GM23338 (cell line): ENCODE measurements around the gene TXNDC17. TPM values are rescaled to one million over a fixed set of nuclear protein-coding genes. Genes with fewer than 3 reads are reported as not detected.

ENCODE experiments used
- ATAC-seq: fragments of 200-7000 bp; cut with Tn5 transposase; 3 replicates; pipeline ENCODE4 v1.9.1; 2020
- DNase-seq: peaks from one replicate; pipeline ENCODE4 v3.0.0-alpha.2; 2015; ENCODE audit warnings: low spot score
- H2AFZ ChIP-seq: fragments of 200-600 bp; sonication (generic); 2 replicates; pipeline ENCODE4 v1.8.0; 2016; ENCODE audit warnings: antibody characterized with exemption, mild to moderate bottlenecking, moderate library complexity
- H3F3A ChIP-seq: fragments of 200-600 bp; sonication (generic); replicated peaks from 2 replicates; pipeline ENCODE4 v1.8.0; 2017; ENCODE audit warnings: antibody characterized with exemption, mixed run types, low read depth
- H3K27ac ChIP-seq: fragments of 200-600 bp; sonication (generic); 2 replicates; pipeline ENCODE4 v1.6.1; 2016; ENCODE audit warnings: low read depth
- H3K27me3 ChIP-seq: fragments of 200-600 bp; sonication (generic); 2 replicates; pipeline ENCODE4 v1.8.0; 2016; ENCODE audit warnings: mild to moderate bottlenecking, mixed run types, moderate library complexity; ENCODE audit not compliant: insufficient read depth
- H3K36me3 ChIP-seq: fragments of 200-600 bp; sonication (generic); 2 replicates; pipeline ENCODE4 v1.8.0; 2016; ENCODE audit warnings: mild to moderate bottlenecking; ENCODE audit not compliant: insufficient read depth
- H3K4me1 ChIP-seq: fragments of 200-600 bp; sonication (generic); 2 replicates; pipeline ENCODE4 v1.8.0; 2016; ENCODE audit warnings: mild to moderate bottlenecking, moderate library complexity; ENCODE audit not compliant: insufficient read depth
- H3K4me2 ChIP-seq: fragments of 200-600 bp; sonication (generic); 2 replicates; pipeline ENCODE4 v1.7.1; 2017; ENCODE audit warnings: mixed run types
- H3K4me3 ChIP-seq: fragments of 200-600 bp; sonication (generic); 2 replicates; pipeline ENCODE4 v1.6.1; 2016; ENCODE audit warnings: mixed run types
- H3K79me2 ChIP-seq: fragments of 200-600 bp; sonication (generic); replicated peaks from 2 replicates; pipeline ENCODE4 v1.8.0; 2017; ENCODE audit warnings: mild to moderate bottlenecking; ENCODE audit not compliant: insufficient read depth
- H3K9me2 ChIP-seq: fragments of 200-600 bp; sonication (generic); 2 replicates; pipeline ENCODE4 v1.8.0; 2017; ENCODE audit not compliant: insufficient read depth
- H4K20me1 ChIP-seq: fragments of 200-600 bp; sonication (generic); replicated peaks from 2 replicates; pipeline ENCODE4 v1.8.0; 2017; ENCODE audit warnings: mild to moderate bottlenecking; ENCODE audit not compliant: insufficient read depth
- H3K27ac Mint-ChIP-seq: 2 replicates; pipeline ENCODE4 v1.8.0; 2020; ENCODE audit warnings: inconsistent platforms, mild to moderate bottlenecking, moderate library complexity, mixed read lengths
- H3K27me3 Mint-ChIP-seq: 3 replicates; pipeline ENCODE4 v1.8.0; 2022; ENCODE audit warnings: low read depth, mild to moderate bottlenecking, moderate library complexity, mixed read lengths, inconsistent platforms; ENCODE audit not compliant: insufficient read depth, poor library complexity
- H3K36me3 Mint-ChIP-seq: 3 replicates; pipeline ENCODE4 v1.8.0; 2021; ENCODE audit warnings: low read depth, mild to moderate bottlenecking, inconsistent platforms, moderate library complexity, mixed read lengths
- H3K4me1 Mint-ChIP-seq: 3 replicates; pipeline ENCODE4 v1.8.0; 2020; ENCODE audit warnings: mild to moderate bottlenecking, inconsistent platforms, mixed read lengths
- H3K4me3 Mint-ChIP-seq: 3 replicates; pipeline ENCODE4 v1.8.0; 2021; ENCODE audit warnings: moderate library complexity, mild to moderate bottlenecking, inconsistent platforms, mixed read lengths
- H3K9me3 Mint-ChIP-seq: 3 replicates; pipeline ENCODE4 v1.8.0; 2020; ENCODE audit warnings: moderate library complexity, mild to moderate bottlenecking, inconsistent platforms, mixed read lengths
- CREB1 ChIP-seq: fragments of 250-450 bp; sonication (Bioruptor Pico); IDR thresholded peaks from 2 replicates; pipeline ENCODE4 v1.5.0; 2020; ENCODE audit warnings: low read depth, mild to moderate bottlenecking, moderate library complexity
- JUNB ChIP-seq: IDR thresholded peaks from one replicate; pipeline ENCODE4 v1.6.1; 2016; ENCODE audit warnings: antibody characterized with exemption; ENCODE audit not compliant: unreplicated experiment
- NANOG ChIP-seq: IDR thresholded peaks from 2 replicates; pipeline ENCODE4 v1.6.1; 2016; ENCODE audit warnings: antibody characterized with exemption, borderline replicate concordance
- POLR2AphosphoS5 ChIP-seq: IDR thresholded peaks from 2 replicates; pipeline ENCODE4 v1.6.1; 2016; ENCODE audit warnings: antibody characterized with exemption, low read depth
- STAT1 ChIP-seq: IDR thresholded peaks from one replicate; pipeline ENCODE4 v1.6.1; 2016; ENCODE audit warnings: antibody characterized with exemption; ENCODE audit not compliant: unreplicated experiment
- long read RNA-seq: library from polyadenylated mRNA; unstranded; transcript quantifications from one replicate; pipeline ENCODE4 v2.0.0, GENCODE V29; 2020; ENCODE audit not compliant: unreplicated experiment
- polyA plus RNA-seq: library from polyadenylated mRNA; unstranded; fragments of >200 nt; fragmentation: Nextera tagmentation; extraction: Ambion mirVana; gene quantifications from 2 replicates; pipeline ENCODE4 v1.2.1, GENCODE V29; 2016
- total RNA-seq: library from RNA; depleted of rRNA; stranded (reverse); fragments of >200 nt; shearing (Covaris generic); gene quantifications from 2 replicates; pipeline ENCODE4 v1.2.3, GENCODE V29; 2014; rRNA removed
- TF ChIP-seq, protein P1 (sequence below): IDR thresholded peaks from 2 replicates; pipeline ENCODE4 v1.6.1; 2016; ENCODE audit warnings: antibody characterized with exemption
- TF ChIP-seq, protein P2 (sequence below): fragments of 250-450 bp; sonication (Bioruptor Pico); IDR thresholded peaks from 2 replicates; pipeline ENCODE4 v1.5.0; 2020; ENCODE audit warnings: mild to moderate bottlenecking, moderate library complexity

The TXNDC17 gene
- total RNA-seq = 197 and 202 TPM in 2 replicates
- 887 and 915 TPM in 2 replicates for polyA plus RNA-seq
- long read RNA-seq, transcript TXNDC17-202 (4 exons, 459 nt) = minor isoform, 8 of 120 reads
- long read RNA-seq, transcript TXNDC17-201 (4 exons, 2,219 nt) = major isoform, 106 of 120 reads
- long read RNA-seq, partial matches to known transcripts = 1 of 120 reads
- long read RNA-seq, other reads (novel, unspliced or antisense) = 4 of 120 reads

DNA sequence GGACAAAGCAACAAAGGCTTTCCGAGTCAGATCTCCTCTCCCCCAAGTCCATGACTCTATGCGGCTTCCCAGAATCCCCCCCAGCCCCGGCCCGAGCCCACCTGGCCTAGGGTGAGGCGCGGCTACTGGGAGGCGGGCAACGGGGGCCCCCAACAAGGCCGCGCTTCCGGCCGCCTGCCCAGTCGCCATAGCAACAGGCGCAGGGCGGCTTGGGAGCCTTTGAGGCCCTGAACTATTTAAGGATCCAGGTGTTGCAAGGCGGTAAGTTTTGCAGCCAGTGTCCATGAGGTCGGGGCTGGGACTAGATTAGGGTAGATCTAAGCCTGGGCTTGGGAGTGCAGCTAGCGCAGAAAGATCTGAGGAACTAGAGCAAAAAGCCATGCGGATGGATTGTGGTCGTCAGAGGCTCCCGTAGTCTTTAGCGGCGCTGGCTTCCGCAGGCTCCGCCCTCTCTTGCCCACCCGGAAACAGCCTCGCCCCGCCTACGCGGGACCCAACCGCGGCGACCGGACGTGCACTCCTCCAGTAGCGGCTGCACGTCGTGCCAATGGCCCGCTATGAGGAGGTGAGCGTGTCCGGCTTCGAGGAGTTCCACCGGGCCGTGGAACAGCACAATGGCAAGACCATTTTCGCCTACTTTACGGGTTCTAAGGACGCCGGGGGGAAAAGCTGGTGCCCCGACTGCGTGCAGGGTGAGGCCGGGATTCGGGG, at the start of gene TXNDC17, which contains the start of gene KIAA0753:
Gene TXNDC17, plus strand, starts transcription at position 525 of the 711 bp plus-strand sequence. Its CDS starts 23 bp downstream, at position 548.
Gene KIAA0753, minus strand, starts transcription at position 176 of the 711 bp plus-strand sequence. CDS start 5,608 bp downstream, outside the sequence.
- peaks cover 41% of the 10 kb centered on the region for H3K79me2 ChIP-seq
- Mint-ChIP-seq H3K27me3 (peaks cover 19% of the 10 kb centered on the region), H3K4me3 (peak within 1 kb of the TSS; percentile 91), H3K4me1 (peaks cover 18% of the 10 kb centered on the region), H3K36me3 (peaks cover 27% of the 10 kb centered on the region), H3K9me3 (no peaks in the 10 kb centered on the region), H3K27ac (peak within 1 kb of the TSS; percentile 100)
- peaks cover 14% of the 10 kb centered on the region; the same call in 1 of the 2 replicates for H3K36me3 ChIP-seq
- DNase-seq (peak; percentile 90), ATAC-seq (peak; percentile 89)
- H3F3A ChIP-seq = peaks cover 12% of the 10 kb centered on the region; the same call in 1 of the 2 replicates
- peaks cover 13% of the 10 kb centered on the region for H4K20me1 ChIP-seq
- peaks cover 12% of the 10 kb centered on the region for H3K4me1 ChIP-seq
- peak within 1 kb of the TSS; percentile 100; the same call in 1 of the 2 replicates for H2AFZ ChIP-seq
- TF ChIP-seq POLR2AphosphoS5 (peak; percentile 97), JUNB (no peak), STAT1 (no peak), CREB1 (CRISPR knock-in tag) (peak; percentile 12; the same call in 1 of the 2 replicates), NANOG (no peak)
- TF ChIP-seq, protein P1, sequence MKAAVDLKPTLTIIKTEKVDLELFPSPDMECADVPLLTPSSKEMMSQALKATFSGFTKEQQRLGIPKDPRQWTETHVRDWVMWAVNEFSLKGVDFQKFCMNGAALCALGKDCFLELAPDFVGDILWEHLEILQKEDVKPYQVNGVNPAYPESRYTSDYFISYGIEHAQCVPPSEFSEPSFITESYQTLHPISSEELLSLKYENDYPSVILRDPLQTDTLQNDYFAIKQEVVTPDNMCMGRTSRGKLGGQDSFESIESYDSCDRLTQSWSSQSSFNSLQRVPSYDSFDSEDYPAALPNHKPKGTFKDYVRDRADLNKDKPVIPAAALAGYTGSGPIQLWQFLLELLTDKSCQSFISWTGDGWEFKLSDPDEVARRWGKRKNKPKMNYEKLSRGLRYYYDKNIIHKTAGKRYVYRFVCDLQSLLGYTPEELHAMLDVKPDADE = peak; percentile 67
- TF ChIP-seq, protein P2, sequence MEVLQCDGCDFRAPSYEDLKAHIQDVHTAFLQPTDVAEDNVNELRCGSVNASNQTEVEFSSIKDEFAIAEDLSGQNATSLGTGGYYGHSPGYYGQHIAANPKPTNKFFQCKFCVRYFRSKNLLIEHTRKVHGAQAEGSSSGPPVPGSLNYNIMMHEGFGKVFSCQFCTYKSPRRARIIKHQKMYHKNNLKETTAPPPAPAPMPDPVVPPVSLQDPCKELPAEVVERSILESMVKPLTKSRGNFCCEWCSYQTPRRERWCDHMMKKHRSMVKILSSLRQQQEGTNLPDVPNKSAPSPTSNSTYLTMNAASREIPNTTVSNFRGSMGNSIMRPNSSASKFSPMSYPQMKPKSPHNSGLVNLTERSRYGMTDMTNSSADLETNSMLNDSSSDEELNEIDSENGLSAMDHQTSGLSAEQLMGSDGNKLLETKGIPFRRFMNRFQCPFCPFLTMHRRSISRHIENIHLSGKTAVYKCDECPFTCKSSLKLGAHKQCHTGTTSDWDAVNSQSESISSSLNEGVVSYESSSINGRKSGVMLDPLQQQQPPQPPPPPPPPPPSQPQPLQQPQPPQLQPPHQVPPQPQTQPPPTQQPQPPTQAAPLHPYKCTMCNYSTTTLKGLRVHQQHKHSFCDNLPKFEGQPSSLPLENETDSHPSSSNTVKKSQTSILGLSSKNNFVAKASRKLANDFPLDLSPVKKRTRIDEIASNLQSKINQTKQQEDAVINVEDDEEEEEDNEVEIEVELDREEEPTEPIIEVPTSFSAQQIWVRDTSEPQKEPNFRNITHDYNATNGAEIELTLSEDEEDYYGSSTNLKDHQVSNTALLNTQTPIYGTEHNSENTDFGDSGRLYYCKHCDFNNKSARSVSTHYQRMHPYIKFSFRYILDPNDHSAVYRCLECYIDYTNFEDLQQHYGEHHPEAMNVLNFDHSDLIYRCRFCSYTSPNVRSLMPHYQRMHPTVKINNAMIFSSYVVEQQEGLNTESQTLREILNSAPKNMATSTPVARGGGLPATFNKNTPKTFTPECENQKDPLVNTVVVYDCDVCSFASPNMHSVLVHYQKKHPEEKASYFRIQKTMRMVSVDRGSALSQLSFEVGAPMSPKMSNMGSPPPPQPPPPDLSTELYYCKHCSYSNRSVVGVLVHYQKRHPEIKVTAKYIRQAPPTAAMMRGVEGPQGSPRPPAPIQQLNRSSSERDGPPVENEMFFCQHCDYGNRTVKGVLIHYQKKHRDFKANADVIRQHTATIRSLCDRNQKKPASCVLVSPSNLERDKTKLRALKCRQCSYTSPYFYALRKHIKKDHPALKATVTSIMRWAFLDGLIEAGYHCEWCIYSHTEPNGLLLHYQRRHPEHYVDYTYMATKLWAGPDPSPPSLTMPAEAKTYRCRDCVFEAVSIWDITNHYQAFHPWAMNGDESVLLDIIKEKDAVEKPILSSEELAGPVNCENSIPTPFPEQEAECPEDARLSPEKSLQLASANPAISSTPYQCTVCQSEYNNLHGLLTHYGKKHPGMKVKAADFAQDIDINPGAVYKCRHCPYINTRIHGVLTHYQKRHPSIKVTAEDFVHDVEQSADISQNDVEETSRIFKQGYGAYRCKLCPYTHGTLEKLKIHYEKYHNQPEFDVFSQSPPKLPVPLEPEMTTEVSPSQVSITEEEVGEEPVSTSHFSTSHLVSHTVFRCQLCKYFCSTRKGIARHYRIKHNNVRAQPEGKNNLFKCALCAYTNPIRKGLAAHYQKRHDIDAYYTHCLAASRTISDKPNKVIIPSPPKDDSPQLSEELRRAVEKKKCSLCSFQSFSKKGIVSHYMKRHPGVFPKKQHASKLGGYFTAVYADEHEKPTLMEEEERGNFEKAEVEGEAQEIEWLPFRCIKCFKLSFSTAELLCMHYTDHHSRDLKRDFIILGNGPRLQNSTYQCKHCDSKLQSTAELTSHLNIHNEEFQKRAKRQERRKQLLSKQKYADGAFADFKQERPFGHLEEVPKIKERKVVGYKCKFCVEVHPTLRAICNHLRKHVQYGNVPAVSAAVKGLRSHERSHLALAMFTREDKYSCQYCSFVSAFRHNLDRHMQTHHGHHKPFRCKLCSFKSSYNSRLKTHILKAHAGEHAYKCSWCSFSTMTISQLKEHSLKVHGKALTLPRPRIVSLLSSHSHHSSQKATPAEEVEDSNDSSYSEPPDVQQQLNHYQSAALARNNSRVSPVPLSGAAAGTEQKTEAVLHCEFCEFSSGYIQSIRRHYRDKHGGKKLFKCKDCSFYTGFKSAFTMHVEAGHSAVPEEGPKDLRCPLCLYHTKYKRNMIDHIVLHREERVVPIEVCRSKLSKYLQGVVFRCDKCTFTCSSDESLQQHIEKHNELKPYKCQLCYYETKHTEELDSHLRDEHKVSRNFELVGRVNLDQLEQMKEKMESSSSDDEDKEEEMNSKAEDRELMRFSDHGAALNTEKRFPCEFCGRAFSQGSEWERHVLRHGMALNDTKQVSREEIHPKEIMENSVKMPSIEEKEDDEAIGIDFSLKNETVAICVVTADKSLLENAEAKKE (CRISPR knock-in tag) = 0 out of 2 replicates have a peak, but pooled peaks have one; percentile 9
- peak within 1 kb of the TSS; percentile 90 for H3K4me3 ChIP-seq
- no peaks in the 10 kb centered on the region for H3K27me3 ChIP-seq
- H3K27ac ChIP-seq = peak within 1 kb of the TSS; percentile 94
- H3K9me2 ChIP-seq = no peaks in the 10 kb centered on the region
- H3K4me2 ChIP-seq = peak within 1 kb of the TSS; percentile 98
